AG04450 (cell line): ENCODE measurements around the gene TMEFF2. TPM values are rescaled to one million over a fixed set of nuclear protein-coding genes. Genes with fewer than 3 reads are reported as not detected.

Experiments used
- CTCF ChIA-PET: fragments of 300-600, 350-600 bp; formaldehyde crosslinking; extraction: SDS; loops from one replicate; lab custom pipeline; 2022; ENCODE audit warnings: antibody characterized with exemption, inconsistent platforms; lab: Charles Lee
- POLR2A ChIA-PET: fragments of 350-600 bp; formaldehyde crosslinking; extraction: SDS; loops from one replicate; lab custom pipeline; 2021; ENCODE audit warnings: antibody characterized with exemption, inconsistent platforms; lab: Yijun Ruan, JAX
- DNase-seq: peaks from one replicate; pipeline ENCODE4 v3.0.0-alpha.2; 2011; ENCODE audit warnings: low read depth, low spot score
- H3K27ac ChIP-seq: one replicate; pipeline ENCODE4 v1.5.1; 2012; ENCODE audit warnings: low read depth, low read length, control low read depth
- H3K27me3 ChIP-seq: one replicate; pipeline ENCODE4 v1.6.0; 2012; ENCODE audit warnings: low read length; ENCODE audit not compliant: control insufficient read depth, insufficient read depth
- H3K4me3 ChIP-seq: 2 replicates; pipeline ENCODE4 v1.5.1; 2011; ENCODE audit warnings: mild to moderate bottlenecking, low read depth, low read length, control low read depth
- H3K9me3 ChIP-seq: 2 replicates; pipeline ENCODE4 v1.5.1; 2012; ENCODE audit warnings: low read length; ENCODE audit not compliant: control insufficient read depth, insufficient read depth
- polyA plus RNA-seq: library from polyadenylated mRNA; depleted of rRNA; stranded (reverse); fragments of >200 nt; gene quantifications from 2 replicates; pipeline ENCODE4 v1.2.3, GENCODE V29; 2011
- TF ChIP-seq, protein P1 (sequence below): IDR thresholded peaks from 2 replicates; pipeline ENCODE4 v1.5.1; 2011; ENCODE audit warnings: low read depth, low read length, control low read depth, inconsistent platforms

Gene TMEFF2
- polyA plus RNA-seq, 1 experiment: 4.1 TPM

DNA sequence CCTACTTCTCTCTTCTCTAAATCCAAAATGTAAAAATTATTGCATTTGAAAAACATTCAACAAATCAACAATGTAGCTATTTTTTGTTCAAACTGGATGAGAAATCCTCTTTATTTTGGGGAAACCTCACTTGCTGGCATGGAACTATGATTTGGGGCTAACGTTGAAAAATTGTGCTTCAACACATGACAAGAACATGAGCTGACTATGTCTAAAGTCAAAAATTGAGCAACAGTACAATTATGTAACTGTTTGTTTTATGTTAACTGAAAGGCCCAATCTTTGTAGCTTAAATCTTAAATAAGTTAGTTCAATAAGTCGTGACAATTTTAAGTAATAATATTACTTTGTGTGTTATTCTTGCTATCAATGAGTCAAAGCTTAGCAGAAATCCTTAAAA lies 67.3 kb downstream of the TMEFF2 start:
- Histone ChIP-seq H3K9me3 (no peaks in the 10 kb centered on the region), H3K4me3 (no peak overlapping the region), H3K27me3 (no peaks in the 10 kb centered on the region), H3K27ac (no peak overlapping the region)
- ChIA-PET POLR2A (interaction anchor here (0.6 kb wide), 1 partner anchor 1249 kb away, joined by 3 read pairs; no protein-coding TSS in a partner anchor), CTCF (interaction anchor here (1.7 kb wide), 1 partner anchor 35 kb away, joined by 10 read pairs; no protein-coding TSS in a partner anchor)
- TF ChIP-seq, protein P1, sequence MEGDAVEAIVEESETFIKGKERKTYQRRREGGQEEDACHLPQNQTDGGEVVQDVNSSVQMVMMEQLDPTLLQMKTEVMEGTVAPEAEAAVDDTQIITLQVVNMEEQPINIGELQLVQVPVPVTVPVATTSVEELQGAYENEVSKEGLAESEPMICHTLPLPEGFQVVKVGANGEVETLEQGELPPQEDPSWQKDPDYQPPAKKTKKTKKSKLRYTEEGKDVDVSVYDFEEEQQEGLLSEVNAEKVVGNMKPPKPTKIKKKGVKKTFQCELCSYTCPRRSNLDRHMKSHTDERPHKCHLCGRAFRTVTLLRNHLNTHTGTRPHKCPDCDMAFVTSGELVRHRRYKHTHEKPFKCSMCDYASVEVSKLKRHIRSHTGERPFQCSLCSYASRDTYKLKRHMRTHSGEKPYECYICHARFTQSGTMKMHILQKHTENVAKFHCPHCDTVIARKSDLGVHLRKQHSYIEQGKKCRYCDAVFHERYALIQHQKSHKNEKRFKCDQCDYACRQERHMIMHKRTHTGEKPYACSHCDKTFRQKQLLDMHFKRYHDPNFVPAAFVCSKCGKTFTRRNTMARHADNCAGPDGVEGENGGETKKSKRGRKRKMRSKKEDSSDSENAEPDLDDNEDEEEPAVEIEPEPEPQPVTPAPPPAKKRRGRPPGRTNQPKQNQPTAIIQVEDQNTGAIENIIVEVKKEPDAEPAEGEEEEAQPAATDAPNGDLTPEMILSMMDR: no peak
- DNase-seq: no peak

DNA sequence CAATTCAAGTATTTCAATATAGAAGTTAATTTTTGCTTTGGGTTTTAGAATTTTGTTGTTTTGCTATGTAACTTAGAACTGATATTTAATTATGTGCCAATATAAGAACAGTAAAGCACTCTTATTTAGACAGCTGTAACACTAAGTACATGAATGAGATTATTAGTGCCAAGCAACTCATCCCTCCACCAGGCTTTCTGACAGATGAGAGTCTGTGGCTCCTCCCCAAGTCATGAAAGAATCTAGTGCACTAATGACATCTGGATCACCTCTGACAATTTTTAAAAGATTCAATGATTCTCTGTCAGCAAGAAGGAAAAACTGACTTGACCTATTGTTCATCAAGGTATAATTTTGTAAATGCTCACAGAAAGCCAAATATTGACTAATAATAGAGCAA lies 67.8 kb downstream of the TMEFF2 start:
- Histone ChIP-seq H3K4me3 (no peak overlapping the region), H3K27me3 (no peaks in the 10 kb centered on the region), H3K27ac (no peak overlapping the region), H3K9me3 (no peaks in the 10 kb centered on the region)
- TF ChIP-seq, protein P1: no peak
- ChIA-PET CTCF (interaction anchor here (1.7 kb wide), 1 partner anchor 36 kb away, joined by 10 read pairs; no protein-coding TSS in a partner anchor), POLR2A (no interaction called here)
- no peak for DNase-seq

DNA sequence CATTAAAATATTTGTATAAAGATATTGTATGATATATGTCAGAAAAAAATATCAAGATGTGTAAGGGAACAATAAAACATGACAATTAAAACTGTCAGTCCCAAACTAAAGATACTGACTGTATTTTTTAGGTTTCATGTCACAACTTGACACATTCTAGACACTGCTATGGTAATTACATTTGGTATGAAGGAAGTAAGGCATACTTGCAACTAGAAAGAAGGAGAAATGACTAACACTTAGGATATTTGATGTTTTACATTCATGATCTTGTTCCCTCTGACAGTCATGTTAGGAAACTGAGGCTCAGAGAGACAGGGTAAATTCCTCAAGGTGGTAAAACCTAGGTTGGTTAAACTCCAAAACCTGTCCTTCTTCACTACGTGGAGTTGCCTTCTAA lies 68.3 kb downstream of the TMEFF2 start:
- Histone ChIP-seq H3K27ac (no peak overlapping the region), H3K27me3 (no peaks in the 10 kb centered on the region), H3K9me3 (no peaks in the 10 kb centered on the region), H3K4me3 (no peak overlapping the region)
- no peak for DNase-seq
- TF ChIP-seq, protein P1: no peak
- ChIA-PET POLR2A (no interaction called here), CTCF (interaction anchor here (1.7 kb wide), 1 partner anchor 36 kb away, joined by 10 read pairs; no protein-coding TSS in a partner anchor)

DNA sequence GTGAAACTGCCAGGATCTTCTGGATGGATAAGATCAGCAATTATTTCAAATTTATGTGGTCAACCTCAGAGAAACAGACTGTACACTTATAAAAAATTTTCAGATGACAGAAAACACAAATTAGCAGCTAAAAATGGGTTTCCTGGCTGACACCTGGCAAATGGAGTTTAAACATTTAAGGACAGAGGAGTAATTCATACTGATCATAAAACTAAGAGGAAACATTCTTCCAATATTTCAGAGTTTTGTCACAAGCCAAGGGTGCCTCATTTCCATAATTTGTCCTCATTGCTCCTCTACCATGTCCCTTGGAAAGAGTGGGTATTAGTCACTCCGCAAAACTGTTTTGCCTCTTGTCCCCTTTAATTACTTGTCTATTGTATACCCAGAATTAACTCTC lies 70.2 kb downstream of the TMEFF2 start:
- H3K4me3 ChIP-seq: no peak overlapping the region
- POLR2A ChIA-PET: no interaction called here
- H3K27me3 ChIP-seq: no peaks in the 10 kb centered on the region
- H3K27ac ChIP-seq: no peak overlapping the region
- no peak for DNase-seq
- TF ChIP-seq, protein P1: no peak
- CTCF ChIA-PET: interaction anchor here (0.5 to 1.5 kb wide), 3 partner anchors 38 to 312 kb away, joined by 3 to 14 read pairs (median 8); no protein-coding TSS in a partner anchor
- H3K9me3 ChIP-seq: no peaks in the 10 kb centered on the region

DNA sequence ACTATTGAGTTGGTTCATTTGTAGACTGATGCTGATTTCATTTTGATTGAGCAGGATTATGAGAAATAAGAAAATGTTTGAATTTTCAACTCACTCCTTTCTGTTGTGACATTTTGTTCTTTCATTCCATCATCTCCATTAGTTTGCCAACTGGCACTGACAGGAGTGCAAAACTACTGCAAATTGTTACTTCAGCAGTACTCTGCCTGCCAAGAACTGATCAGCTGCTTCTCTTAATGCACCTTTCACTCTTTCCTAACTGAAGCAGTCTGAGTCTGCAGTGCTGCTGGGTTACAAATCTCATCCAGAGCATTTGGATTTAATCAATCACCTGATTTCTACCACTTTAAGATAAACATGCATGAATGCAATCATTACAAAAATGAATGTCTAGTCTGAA lies 70.9 kb downstream of the TMEFF2 start:
- TF ChIP-seq, protein P1: no peak
- Histone ChIP-seq H3K4me3 (no peak overlapping the region), H3K9me3 (no peaks in the 10 kb centered on the region), H3K27me3 (no peaks in the 10 kb centered on the region), H3K27ac (no peak overlapping the region)
- no peak for DNase-seq
- ChIA-PET CTCF (no interaction called here), POLR2A (no interaction called here)
